CD4-positive, alpha-beta T cell (primary cell): Measurements from ENCODE around the gene MYO1C. TPM values are rescaled to one million over a fixed set of nuclear protein-coding genes. Genes with fewer than 3 reads are reported as not detected.

ENCODE experiments used
- ATAC-seq: fragments of 200-7000 bp; cut with Tn5 transposase; one replicate; pipeline ENCODE4 v1.10.0; 2022; ENCODE audit warnings: mild to moderate bottlenecking; ENCODE audit not compliant: poor library complexity
- CTCF ChIA-PET: fragments of 350-600 bp; sonication (Branson Sonifier 250); formaldehyde crosslinking; loops from one replicate; lab custom pipeline; 2021; ENCODE audit warnings: antibody characterized with exemption, inconsistent platforms; lab: Charles Lee
- POLR2A ChIA-PET: fragments of 350-600 bp; sonication (Branson Sonifier 250); formaldehyde crosslinking; loops from one replicate; lab custom pipeline; 2021; ENCODE audit warnings: antibody characterized with exemption, inconsistent platforms; lab: Charles Lee
- DNase-seq, 14 experiments: peaks; one replicate each; pipeline ENCODE4 v3.0.0-alpha.2; 2013 to 2020; ENCODE audit warnings: mixed read lengths in 2 of 14
- H3K27ac ChIP-seq, 2 donors: one replicate each; pipeline versions ENCODE4 v1.5.1 to v1.7.0; 2013; ENCODE audit warnings: low read length in 2 of 2, low read depth in 1 of 2, mild to moderate bottlenecking in 1 of 2
- H3K27me3 ChIP-seq, 2 experiments: 1 replicate in 1 of 2; 2 replicates in 1 of 2; pipeline versions ENCODE4 v1.6.1 to v1.7.0; 2013; ENCODE audit warnings: low read length in 2 of 2, control low read depth in 1 of 2, mild to moderate bottlenecking in 1 of 2, moderate library complexity in 1 of 2; ENCODE audit not compliant: insufficient read depth in 2 of 2, control insufficient read depth in 1 of 2
- H3K36me3 ChIP-seq: one replicate; pipeline ENCODE4 v1.6.1; 2013; ENCODE audit warnings: low read length, control low read depth; ENCODE audit not compliant: insufficient read depth
- H3K4me1 ChIP-seq: one replicate; pipeline ENCODE4 v1.6.1; 2013; ENCODE audit warnings: low read length, control low read depth; ENCODE audit not compliant: insufficient read depth
- H3K4me3 ChIP-seq: one replicate; pipeline ENCODE4 v1.5.1; 2013; ENCODE audit warnings: mild to moderate bottlenecking, low read length, moderate library complexity
- H3K9me3 ChIP-seq, 2 experiments: 1 replicate in 1 of 2; 2 replicates in 1 of 2; pipeline versions ENCODE4 v1.6.1 to v1.7.0; 2013; ENCODE audit warnings: low read length in 2 of 2, mild to moderate bottlenecking in 2 of 2, control low read depth in 1 of 2, moderate library complexity in 1 of 2; ENCODE audit not compliant: control insufficient read depth in 1 of 2, insufficient read depth in 1 of 2
- H3K27ac Mint-ChIP-seq: one replicate; pipeline ENCODE4 v1.8.0; 2020; ENCODE audit warnings: mixed read lengths
- H3K27me3 Mint-ChIP-seq: one replicate; pipeline ENCODE4 v1.8.0; 2021; ENCODE audit warnings: mixed read lengths
- H3K36me3 Mint-ChIP-seq: one replicate; pipeline ENCODE4 v1.8.0; 2021; ENCODE audit warnings: low read depth, mixed read lengths
- H3K4me1 Mint-ChIP-seq: one replicate; pipeline ENCODE4 v1.8.0; 2021; ENCODE audit warnings: low read depth, mixed read lengths
- H3K4me3 Mint-ChIP-seq: one replicate; pipeline ENCODE4 v1.8.0; 2020; ENCODE audit warnings: mild to moderate bottlenecking, mixed read lengths
- H3K9me3 Mint-ChIP-seq: one replicate; pipeline ENCODE4 v1.8.0; 2020; ENCODE audit warnings: mixed read lengths
- intact Hi-C, 2 experiments: fragments of 100-400 bp; cut with DNase I in 1 of 2; cut with micrococcal nuclease in 1 of 2; formaldehyde crosslinking; loops; one replicate each; pipeline versions ENCODE4 v1.15.1 to v1.9.0; 2023 to 2025; cut with DNase I, micrococcal nuclease
- total RNA-seq, 174 experiments: library from RNA in 2 of 174; stranded (reverse) in 2 of 174; gene quantifications; one replicate each; pipeline ENCODE4 v1.2.3 and lab custom pipeline; 2021 to 2026
- TF ChIP-seq, protein P1 (sequence below): fragments of 200-600 bp; IDR thresholded peaks from one replicate; pipeline ENCODE4 v1.8.0; 2022; ENCODE audit warnings: antibody characterized with exemption, mild to moderate bottlenecking

MYO1C gene
- total RNA-seq, 2 experiments from 2014 or later = 21.0 to 24.7 TPM

DNA sequence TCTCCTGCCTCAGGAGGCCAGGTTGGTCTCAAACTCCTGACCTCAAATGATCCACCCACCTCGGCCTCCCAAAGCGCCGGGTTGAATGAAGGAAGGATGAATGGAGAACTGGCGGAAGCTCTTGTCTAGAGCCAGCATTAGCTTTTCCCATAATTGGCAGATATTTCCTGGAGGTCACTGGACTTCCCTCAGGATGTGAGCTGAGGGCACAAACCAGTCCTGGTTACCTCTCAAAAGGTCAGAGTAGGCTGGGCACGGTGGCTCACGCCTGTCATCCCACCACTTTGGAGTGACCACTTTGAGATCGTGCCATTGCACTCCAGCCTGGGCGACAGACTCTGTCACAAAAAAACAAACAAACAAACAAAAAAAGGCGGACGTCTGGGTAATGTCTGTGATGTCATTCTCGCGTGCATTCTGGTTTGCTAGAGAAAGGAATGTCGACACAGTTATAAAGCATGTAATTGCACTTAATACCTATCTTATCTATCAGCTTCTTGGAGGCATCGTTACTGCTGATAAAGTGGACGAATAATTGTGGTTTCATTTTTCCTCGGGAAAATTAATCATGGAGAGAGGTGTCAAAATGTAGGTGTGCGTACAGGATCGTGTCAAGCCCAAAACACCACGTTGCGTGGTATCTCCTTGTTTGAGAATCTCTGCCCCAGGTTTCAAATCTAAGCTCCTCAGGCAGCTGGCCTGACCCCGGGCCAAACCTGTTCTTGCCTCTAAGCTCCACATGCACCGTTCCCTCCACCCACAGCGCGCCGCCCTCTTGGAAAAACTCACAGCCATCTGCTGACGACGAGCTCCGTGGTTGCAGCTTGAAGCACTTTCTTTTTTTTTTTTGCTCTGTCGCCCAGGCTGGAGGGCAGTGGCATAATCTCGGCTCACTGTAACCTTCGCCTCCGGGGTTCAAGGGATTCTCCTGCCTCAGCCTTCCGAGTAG, 30.0 kb downstream of the MYO1C start:
- Mint-ChIP-seq H3K9me3 (no peaks in the 10 kb centered on the region), H3K36me3 (no peaks in the 10 kb centered on the region), H3K4me1 (peaks cover 32% of the 10 kb centered on the region), H3K27ac (peak overlapping the region; percentile 71), H3K27me3 (no peaks in the 10 kb centered on the region), H3K4me3 (peak overlapping the region; percentile 43)
- peaks cover 42% of the 10 kb centered on the region for H3K4me1 ChIP-seq
- H3K27ac ChIP-seq = no peak overlapping the region
- H3K36me3 ChIP-seq = no peaks in the 10 kb centered on the region
- no peaks in the 10 kb centered on the region for H3K9me3 ChIP-seq
- ChIA-PET POLR2A (interaction anchor here (0.6 to 2.3 kb wide), 11 partner anchors 22 to 992 kb away, joined by 3 to 19 read pairs (median 5); partner anchors contain the start of genes INPP5K, MYO1C and YWHAE), CTCF (interaction anchor here (0.9 to 2.1 kb wide), 4 partner anchors 54 to 168 kb away, joined by 3 to 10 read pairs (median 6); partner anchors contain the start of gene INPP5K)
- DNase-seq (no peak), ATAC-seq (no peak)
- TF ChIP-seq, protein P1, sequence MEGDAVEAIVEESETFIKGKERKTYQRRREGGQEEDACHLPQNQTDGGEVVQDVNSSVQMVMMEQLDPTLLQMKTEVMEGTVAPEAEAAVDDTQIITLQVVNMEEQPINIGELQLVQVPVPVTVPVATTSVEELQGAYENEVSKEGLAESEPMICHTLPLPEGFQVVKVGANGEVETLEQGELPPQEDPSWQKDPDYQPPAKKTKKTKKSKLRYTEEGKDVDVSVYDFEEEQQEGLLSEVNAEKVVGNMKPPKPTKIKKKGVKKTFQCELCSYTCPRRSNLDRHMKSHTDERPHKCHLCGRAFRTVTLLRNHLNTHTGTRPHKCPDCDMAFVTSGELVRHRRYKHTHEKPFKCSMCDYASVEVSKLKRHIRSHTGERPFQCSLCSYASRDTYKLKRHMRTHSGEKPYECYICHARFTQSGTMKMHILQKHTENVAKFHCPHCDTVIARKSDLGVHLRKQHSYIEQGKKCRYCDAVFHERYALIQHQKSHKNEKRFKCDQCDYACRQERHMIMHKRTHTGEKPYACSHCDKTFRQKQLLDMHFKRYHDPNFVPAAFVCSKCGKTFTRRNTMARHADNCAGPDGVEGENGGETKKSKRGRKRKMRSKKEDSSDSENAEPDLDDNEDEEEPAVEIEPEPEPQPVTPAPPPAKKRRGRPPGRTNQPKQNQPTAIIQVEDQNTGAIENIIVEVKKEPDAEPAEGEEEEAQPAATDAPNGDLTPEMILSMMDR = no peak
- no peaks in the 10 kb centered on the region for H3K27me3 ChIP-seq
- intact Hi-C loops = no loop called here
- H3K4me3 ChIP-seq = peak overlapping the region; percentile 7

DNA sequence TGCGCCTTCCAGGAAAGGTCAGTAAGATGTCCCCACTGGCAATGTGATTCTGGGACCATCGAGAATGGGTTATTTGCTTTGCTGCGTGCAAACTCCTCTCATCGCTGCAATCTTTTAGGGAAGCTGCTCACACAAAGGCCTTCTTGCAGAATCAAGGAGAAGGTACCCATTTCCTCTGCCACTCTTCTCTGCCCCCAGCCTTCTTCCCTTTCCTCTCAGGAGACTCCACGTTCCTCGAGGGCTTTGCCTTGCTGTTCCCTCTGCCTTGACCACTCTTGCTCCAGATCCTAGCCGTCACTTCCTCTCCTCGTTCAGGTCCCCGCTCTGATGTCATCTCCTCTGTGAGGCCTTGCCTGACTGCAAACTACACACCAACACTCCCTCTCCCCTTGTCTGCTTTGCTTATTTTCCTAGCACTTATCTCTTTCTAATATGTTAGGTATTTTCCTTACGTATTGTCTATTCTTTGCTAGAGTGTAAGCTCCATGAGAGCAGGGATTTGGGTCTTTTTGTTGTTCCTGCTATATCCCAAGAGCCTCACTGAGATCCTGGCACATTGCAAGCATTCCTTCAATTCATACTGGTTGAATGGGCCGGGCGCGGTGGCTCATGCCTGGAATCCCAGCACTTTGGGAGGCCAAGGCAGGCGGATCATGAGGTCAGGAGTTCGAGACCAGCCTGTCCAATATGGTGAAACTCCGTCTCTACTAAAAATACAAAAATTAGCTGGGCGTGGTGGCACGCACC, 31.1 kb downstream of the MYO1C start:
- Histone ChIP-seq H3K36me3 (no peaks in the 10 kb centered on the region), H3K4me1 (peaks cover 51% of the 10 kb centered on the region), H3K4me3 (no peak overlapping the region), H3K27me3 (no peaks in the 10 kb centered on the region), H3K27ac (no peak overlapping the region), H3K9me3 (no peaks in the 10 kb centered on the region)
- H3K4me1 Mint-ChIP-seq = peaks cover 39% of the 10 kb centered on the region
- H3K27me3 Mint-ChIP-seq = no peaks in the 10 kb centered on the region
- no peaks in the 10 kb centered on the region for H3K36me3 Mint-ChIP-seq
- DNase-seq (peak in 2 of 14 experiments; percentile 48 to 49), ATAC-seq (no peak)
- intact Hi-C loops = no loop called here
- peak overlapping the region; percentile 64 for H3K4me3 Mint-ChIP-seq
- ChIA-PET CTCF (no interaction called here), POLR2A (interaction anchor here (0.6 to 2.3 kb wide), 4 partner anchors 23 to 171 kb away, joined by 3 to 8 read pairs (median 4); partner anchors contain the start of gene INPP5K)
- TF ChIP-seq, protein P1 = no peak
- no peaks in the 10 kb centered on the region for H3K9me3 Mint-ChIP-seq
- peak overlapping the region; percentile 29 for H3K27ac Mint-ChIP-seq

DNA sequence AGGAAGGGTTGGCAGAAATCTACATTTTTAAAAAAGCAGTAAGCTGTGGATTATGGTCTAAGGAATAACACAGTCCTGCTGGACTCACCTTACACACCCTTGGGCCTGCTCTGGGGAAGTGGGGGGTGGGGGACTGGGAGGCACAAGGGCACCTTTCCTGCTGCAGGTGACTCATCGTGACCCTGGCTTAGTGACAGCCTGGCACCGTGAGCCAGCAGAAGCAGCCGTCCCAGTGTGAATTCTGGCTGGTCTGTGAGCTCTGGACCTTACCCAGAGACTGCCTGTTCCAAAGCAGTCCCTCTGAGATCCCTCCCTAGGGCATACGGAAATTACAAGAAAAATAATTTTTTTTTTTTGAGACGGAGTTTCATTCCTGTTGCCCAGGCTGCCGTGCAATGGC, 32.3 kb downstream of the MYO1C start:
- H3K4me3 Mint-ChIP-seq = no peak overlapping the region
- no peaks in the 10 kb centered on the region for H3K27me3 Mint-ChIP-seq
- no peak overlapping the region for H3K27ac Mint-ChIP-seq
- H3K36me3 Mint-ChIP-seq = peaks cover 2% of the 10 kb centered on the region
- TF ChIP-seq, protein P1 = no peak
- Histone ChIP-seq H3K9me3 (no peaks in the 10 kb centered on the region), H3K4me1 (peaks cover 54% of the 10 kb centered on the region), H3K4me3 (no peak overlapping the region), H3K27ac (no peak overlapping the region), H3K27me3 (no peaks in the 10 kb centered on the region), H3K36me3 (no peaks in the 10 kb centered on the region)
- peaks cover 42% of the 10 kb centered on the region for H3K4me1 Mint-ChIP-seq
- no peaks in the 10 kb centered on the region for H3K9me3 Mint-ChIP-seq
- DNase-seq = peak in 1 of 14 experiments; percentile 36
- CTCF ChIA-PET = interaction anchor here (1.4 kb wide), 1 partner anchor 95 kb away, joined by 4 read pairs; no protein-coding TSS in a partner anchor
- POLR2A ChIA-PET = no interaction called here
- intact Hi-C loops = no loop called here
- no peak for ATAC-seq
